G401 (cell line): Measurements from ENCODE around the gene GPR25. TPM values are rescaled to one million over a fixed set of nuclear protein-coding genes. Genes with fewer than 3 reads are reported as not detected.
"Not testable (repeated sequence)": the region's sequence is repeated elsewhere in the genome, so short reads cannot be mapped to it uniquely, and the experiment has no call there.

Source experiments
- DNase-seq: peaks from one replicate; pipeline ENCODE4 v3.0.0-alpha.2; 2015; ENCODE audit warnings: low spot score
- in situ Hi-C: cut with HindIII; loops from 2 replicates; pipeline ENCODE4 v1.10.0; 2016; ENCODE audit warnings: low sequenced_read_pairs, mixed read lengths
- total RNA-seq: library from RNA; depleted of rRNA; stranded (reverse); fragments of >200 nt; shearing (Covaris generic); gene quantifications from 2 replicates; pipeline ENCODE4 v1.2.3, GENCODE V29; 2014

Gene GPR25
- total RNA-seq, 1 experiment from 2014 or later: not detected

- in situ Hi-C loops: no loop called here
- no peak for DNase-seq
These were observed 33.7 kb downstream of the GPR25 start for GRCh38 chr1:200906491-200906890.

GRCh38 chr1:200907611-200908097 is 34.9 kb downstream of the GPR25 start:
- in situ Hi-C loops: no loop called here
- DNase-seq: no peak

- in situ Hi-C loops: no loop called here
- no peak for DNase-seq
These were observed 35.5 kb downstream of the GPR25 start for GRCh38 chr1:200908191-200908868.

- in situ Hi-C loops: no loop called here
- DNase-seq: no peak
These were observed 36.3 kb downstream of the GPR25 start for GRCh38 chr1:200909071-200909470.

- DNase-seq: no peak
- in situ Hi-C loops: no loop called here
These were observed 37.0 kb downstream of the GPR25 start for GRCh38 chr1:200909757-200910239.

- in situ Hi-C loops: no loop called here
- DNase-seq: no peak
These were observed 38.6 kb downstream of the GPR25 start for GRCh38 chr1:200911361-200911760.

- DNase-seq, in situ Hi-C loops: not testable (repeated sequence)
These were observed 39.2 kb downstream of the GPR25 start for GRCh38 chr1:200911936-200912335.

- in situ Hi-C loops: no loop called here
These were observed 40.1 kb downstream of the GPR25 start for GRCh38 chr1:200912737-200913407.

GRCh38 chr1:200916152-200916551 is 43.4 kb downstream of the GPR25 start:
- in situ Hi-C loops: no loop called here
- no peak for DNase-seq

More at GRCh38 chr1:200912737-200913407, 40.1 kb downstream of the GPR25 start:
- DNase-seq: no peak

- in situ Hi-C loops: no loop called here
- no peak for DNase-seq
These were observed 43.9 kb downstream of the GPR25 start for GRCh38 chr1:200916681-200917080.

- no peak for DNase-seq
- in situ Hi-C loops: no loop called here
These were observed 44.6 kb downstream of the GPR25 start for GRCh38 chr1:200917291-200917817.

GRCh38 chr1:200918006-200918405 is 45.2 kb downstream of the GPR25 start:
- in situ Hi-C loops: no loop called here
- no peak for DNase-seq

GRCh38 chr1:200919386-200919785 is 46.6 kb downstream of the GPR25 start:
- in situ Hi-C loops: no loop called here
- DNase-seq: no peak

- in situ Hi-C loops: no loop called here
- no peak for DNase-seq
These were observed 48.9 kb downstream of the GPR25 start for GRCh38 chr1:200921571-200922110.

GRCh38 chr1:200922406-200922805 is 49.6 kb downstream of the GPR25 start:
- in situ Hi-C loops: no loop called here
- DNase-seq: no peak

GRCh38 chr1:200923601-200924000 is 50.8 kb downstream of the GPR25 start:
- in situ Hi-C loops: no loop called here
- no peak for DNase-seq
